Measurements from ENCODE around the gene FMN1. TPM values are rescaled to one million over a fixed set of nuclear protein-coding genes. Genes with fewer than 3 reads are reported as not detected.

FMN1 gene
- polyA plus RNA-seq, 2 of the 4 experiments (the other 2 are of a cell fraction) = 0.53 to 2.2 TPM

DNA sequence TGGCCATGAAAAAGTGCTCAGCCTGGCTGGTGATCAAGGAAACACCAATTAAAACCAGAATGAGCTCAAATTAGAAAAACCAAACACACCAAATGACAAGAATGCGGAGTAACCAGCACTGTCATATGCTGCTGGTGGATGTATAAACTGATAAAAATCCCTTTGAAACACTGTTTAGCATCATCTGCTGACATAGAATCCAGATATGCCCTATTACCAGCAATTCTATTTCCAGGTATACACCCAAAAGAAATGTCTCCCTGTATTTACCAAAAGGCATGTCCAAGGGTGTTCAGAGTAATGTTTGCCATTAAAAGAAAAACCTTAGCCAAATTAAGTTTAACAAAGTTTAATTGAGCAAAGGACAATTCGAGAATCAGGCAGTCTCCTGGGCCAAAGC, 138.6 kb downstream of the FMN1 start (continued):
- TF ChIP-seq ZNF302 (CRISPR knock-in tag; IDR thresholded peaks at IDR 0.05) = no peak
- TF ChIP-seq KDM1A (IDR thresholded peaks at IDR 0.05; ENCODE audit: low read depth) = no peak
- no peak for TF ChIP-seq SREBF2 (IDR thresholded peaks at IDR 0.05)
- no peak for TF ChIP-seq EP300 (IDR thresholded peaks at IDR 0.05)
- no peak for TF ChIP-seq NR3C1 (IDR thresholded peaks at IDR 0.05)
- no peak for TF ChIP-seq RNF2 (IDR thresholded peaks at IDR 0.05; ENCODE audit: borderline replicate concordance, low read depth)
- TF ChIP-seq CEBPB (IDR thresholded peaks at IDR 0.05) = no peak

DNA sequence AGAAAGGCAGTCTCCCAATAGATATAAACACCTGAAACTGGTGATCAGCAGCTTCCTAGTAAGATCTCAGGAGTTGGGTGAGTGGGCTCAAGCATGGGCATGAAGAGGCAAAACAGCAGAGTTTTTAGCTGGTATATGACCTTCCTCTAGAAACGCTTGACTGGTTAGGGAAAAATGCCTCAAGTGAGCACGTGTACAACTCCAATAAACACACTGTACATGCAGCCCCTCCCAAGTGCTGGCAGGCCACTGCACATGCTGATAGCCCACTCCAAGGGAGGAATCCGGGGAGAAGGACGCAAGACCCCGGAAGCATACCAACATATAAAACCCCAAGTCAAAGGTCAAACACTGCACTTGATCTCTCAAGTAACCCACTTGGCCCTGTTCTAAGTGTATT, 143.0 kb downstream of the FMN1 start:
- Histone ChIP-seq H3K27ac (no peak overlapping the region), H3K4me3 (no peak overlapping the region), H3K4me2 (no peak overlapping the region), H3K4me1 (no peaks in the 10 kb centered on the region), H3K9me3 (peaks cover 22% of the 10 kb centered on the region; the same call in 1 of the 3 replicates)
- TF ChIP-seq ESRRA (IDR thresholded peaks at IDR 0.05; ENCODE audit: borderline replicate concordance, low read length) (no peak), PHF8 (IDR thresholded peaks at IDR 0.05; ENCODE audit: borderline replicate concordance, low read depth) (no peak), KDM1A (IDR thresholded peaks at IDR 0.05; ENCODE audit: low read depth) (no peak), JUNB (IDR thresholded peaks at IDR 0.05) (no peak), RCOR1 (IDR thresholded peaks at IDR 0.05; ENCODE audit: low read depth, low read length) (no peak), BHLHE40 (IDR thresholded peaks at IDR 0.05; ENCODE audit: low read depth, low read length) (no peak), FOSB (CRISPR knock-in tag; IDR thresholded peaks at IDR 0.05) (no peak), HDAC2 (IDR thresholded peaks at IDR 0.05) (no peak), ZNF302 (CRISPR knock-in tag; IDR thresholded peaks at IDR 0.05) (no peak), RFX5 (IDR thresholded peaks at IDR 0.05) (no peak), EHMT2 (IDR thresholded peaks at IDR 0.05; ENCODE audit: low read depth) (no peak), SMC3 (IDR thresholded peaks at IDR 0.05) (no peak), ZSCAN20 (CRISPR knock-in tag; IDR thresholded peaks at IDR 0.05) (no peak), CEBPB (IDR thresholded peaks at IDR 0.05) (no peak)
- TF ChIP-seq, protein P1, sequence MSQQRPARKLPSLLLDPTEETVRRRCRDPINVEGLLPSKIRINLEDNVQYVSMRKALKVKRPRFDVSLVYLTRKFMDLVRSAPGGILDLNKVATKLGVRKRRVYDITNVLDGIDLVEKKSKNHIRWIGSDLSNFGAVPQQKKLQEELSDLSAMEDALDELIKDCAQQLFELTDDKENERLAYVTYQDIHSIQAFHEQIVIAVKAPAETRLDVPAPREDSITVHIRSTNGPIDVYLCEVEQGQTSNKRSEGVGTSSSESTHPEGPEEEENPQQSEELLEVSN (IDR thresholded peaks at IDR 0.05; ENCODE audit: borderline replicate concordance, low read depth) = no peak
- TF ChIP-seq, protein P2, sequence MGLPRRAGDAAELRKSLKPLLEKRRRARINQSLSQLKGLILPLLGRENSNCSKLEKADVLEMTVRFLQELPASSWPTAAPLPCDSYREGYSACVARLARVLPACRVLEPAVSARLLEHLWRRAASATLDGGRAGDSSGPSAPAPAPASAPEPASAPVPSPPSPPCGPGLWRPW (IDR thresholded peaks at IDR 0.05) = no peak
- TF ChIP-seq, protein P3, sequence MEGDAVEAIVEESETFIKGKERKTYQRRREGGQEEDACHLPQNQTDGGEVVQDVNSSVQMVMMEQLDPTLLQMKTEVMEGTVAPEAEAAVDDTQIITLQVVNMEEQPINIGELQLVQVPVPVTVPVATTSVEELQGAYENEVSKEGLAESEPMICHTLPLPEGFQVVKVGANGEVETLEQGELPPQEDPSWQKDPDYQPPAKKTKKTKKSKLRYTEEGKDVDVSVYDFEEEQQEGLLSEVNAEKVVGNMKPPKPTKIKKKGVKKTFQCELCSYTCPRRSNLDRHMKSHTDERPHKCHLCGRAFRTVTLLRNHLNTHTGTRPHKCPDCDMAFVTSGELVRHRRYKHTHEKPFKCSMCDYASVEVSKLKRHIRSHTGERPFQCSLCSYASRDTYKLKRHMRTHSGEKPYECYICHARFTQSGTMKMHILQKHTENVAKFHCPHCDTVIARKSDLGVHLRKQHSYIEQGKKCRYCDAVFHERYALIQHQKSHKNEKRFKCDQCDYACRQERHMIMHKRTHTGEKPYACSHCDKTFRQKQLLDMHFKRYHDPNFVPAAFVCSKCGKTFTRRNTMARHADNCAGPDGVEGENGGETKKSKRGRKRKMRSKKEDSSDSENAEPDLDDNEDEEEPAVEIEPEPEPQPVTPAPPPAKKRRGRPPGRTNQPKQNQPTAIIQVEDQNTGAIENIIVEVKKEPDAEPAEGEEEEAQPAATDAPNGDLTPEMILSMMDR (IDR thresholded peaks at IDR 0.05) = no peak
- TF ChIP-seq, protein P4, sequence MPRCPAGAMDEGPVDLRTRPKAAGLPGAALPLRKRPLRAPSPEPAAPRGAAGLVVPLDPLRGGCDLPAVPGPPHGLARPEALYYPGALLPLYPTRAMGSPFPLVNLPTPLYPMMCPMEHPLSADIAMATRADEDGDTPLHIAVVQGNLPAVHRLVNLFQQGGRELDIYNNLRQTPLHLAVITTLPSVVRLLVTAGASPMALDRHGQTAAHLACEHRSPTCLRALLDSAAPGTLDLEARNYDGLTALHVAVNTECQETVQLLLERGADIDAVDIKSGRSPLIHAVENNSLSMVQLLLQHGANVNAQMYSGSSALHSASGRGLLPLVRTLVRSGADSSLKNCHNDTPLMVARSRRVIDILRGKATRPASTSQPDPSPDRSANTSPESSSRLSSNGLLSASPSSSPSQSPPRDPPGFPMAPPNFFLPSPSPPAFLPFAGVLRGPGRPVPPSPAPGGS (IDR thresholded peaks at IDR 0.05) = no peak
- TF ChIP-seq, protein P5, sequence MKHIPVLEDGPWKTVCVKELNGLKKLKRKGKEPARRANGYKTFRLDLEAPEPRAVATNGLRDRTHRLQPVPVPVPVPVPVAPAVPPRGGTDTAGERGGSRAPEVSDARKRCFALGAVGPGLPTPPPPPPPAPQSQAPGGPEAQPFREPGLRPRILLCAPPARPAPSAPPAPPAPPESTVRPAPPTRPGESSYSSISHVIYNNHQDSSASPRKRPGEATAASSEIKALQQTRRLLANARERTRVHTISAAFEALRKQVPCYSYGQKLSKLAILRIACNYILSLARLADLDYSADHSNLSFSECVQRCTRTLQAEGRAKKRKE (CRISPR knock-in tag; IDR thresholded peaks at IDR 0.05; ENCODE audit: low read depth) = no peak
- no peak for FAIRE-seq
- 51% methylated on average over 5 of the region's 5 CpGs for WGBS (ENCODE audit: missing lambda C conversion rate)
- no peak for ATAC-seq
- POLR2A ChIA-PET = no interaction called here
- DNase-seq (ENCODE audit: low read depth in 1 of 2, low spot score in 1 of 2) = no peak
- CTCF ChIA-PET = interaction anchor here (1.2 kb wide), 1 partner anchor 35 kb away, joined by 3 read pairs; no protein-coding TSS in a partner anchor

Measured in A549 (cell line).